ENCODE results near the gene DZIP1L. TPM values are rescaled to one million over a fixed set of nuclear protein-coding genes. Genes with fewer than 3 reads are reported as not detected.

DZIP1L gene
- total RNA-seq, 2 donors from 2014 or later: 32.0 to 32.5 TPM

DNA sequence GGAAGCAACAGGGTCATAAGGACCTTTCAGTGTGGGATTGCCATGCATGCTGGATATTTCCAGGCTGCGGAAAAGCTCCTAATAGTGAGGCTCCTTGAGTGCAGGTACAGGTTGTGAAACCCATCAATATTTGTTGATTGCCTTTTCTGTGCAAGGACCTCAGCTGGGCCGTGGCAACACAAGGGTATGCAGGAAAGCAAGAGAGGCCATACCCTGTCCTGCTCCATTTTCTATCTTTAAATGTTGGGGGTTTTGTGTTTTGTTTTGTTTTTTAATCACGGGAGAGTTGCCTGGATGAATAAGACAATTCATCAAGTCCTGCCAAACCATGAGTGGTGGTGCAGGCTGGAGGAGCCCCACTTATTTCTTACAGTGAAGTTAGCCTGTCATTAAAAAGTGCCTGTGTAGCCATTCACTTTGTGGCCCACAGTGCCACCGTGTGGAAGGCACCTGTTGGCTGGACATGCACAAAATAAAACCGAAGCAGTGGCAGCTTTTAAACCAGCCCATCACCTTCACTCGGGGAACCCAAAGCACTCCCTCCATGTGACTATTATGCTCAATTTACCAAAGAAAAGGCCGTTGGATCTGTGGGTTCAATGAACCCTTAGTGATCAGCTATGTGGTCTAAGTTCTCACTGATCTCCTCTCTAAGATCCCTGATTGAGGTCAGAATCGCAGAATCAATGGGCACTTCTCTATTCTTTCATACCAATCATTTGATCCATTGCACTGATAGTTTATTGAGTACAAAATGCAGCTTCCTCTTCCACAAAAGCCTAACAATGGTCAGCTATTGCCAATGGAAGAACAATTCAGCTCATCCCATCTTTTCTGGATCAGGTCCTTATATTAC is 63.2 kb downstream of the DZIP1L start:
- Mint-ChIP-seq H3K9me3 (no peaks in the 10 kb centered on the region), H3K27ac (no peak overlapping the region), H3K27me3 (ENCODE audit: insufficient read depth) (no peaks in the 10 kb centered on the region), H3K36me3 (ENCODE audit: low read depth) (peaks cover 2% of the 10 kb centered on the region), H3K4me1 (peaks cover 18% of the 10 kb centered on the region), H3K4me3 (no peak overlapping the region)
- H3K9me3 ChIP-seq (ENCODE audit: control insufficient read depth, low read length): no peaks in the 10 kb centered on the region
- no peak overlapping the region for H3K4me3 ChIP-seq (ENCODE audit: low read length)
- WGBS, 2 experiments (ENCODE audit: insufficient coverage in 1 of 2, insufficient read length in 1 of 2): 50 to 61% methylated on average over 4 to 8 of the region's 8 CpGs
- H3K27me3 ChIP-seq (ENCODE audit: control insufficient read depth, insufficient read depth, low read length, poor library complexity, severe bottlenecking): no peaks in the 10 kb centered on the region
- H3K36me3 ChIP-seq (ENCODE audit: control insufficient read depth, insufficient read depth, low read length): peaks cover 42% of the 10 kb centered on the region
- H3K27ac ChIP-seq (ENCODE audit: low read depth, low read length): no peak overlapping the region
- DNase-seq: peak; percentile 88
- H3K4me1 ChIP-seq (ENCODE audit: control insufficient read depth, insufficient read depth, low read length): peaks cover 12% of the 10 kb centered on the region
- TF ChIP-seq, protein P1, sequence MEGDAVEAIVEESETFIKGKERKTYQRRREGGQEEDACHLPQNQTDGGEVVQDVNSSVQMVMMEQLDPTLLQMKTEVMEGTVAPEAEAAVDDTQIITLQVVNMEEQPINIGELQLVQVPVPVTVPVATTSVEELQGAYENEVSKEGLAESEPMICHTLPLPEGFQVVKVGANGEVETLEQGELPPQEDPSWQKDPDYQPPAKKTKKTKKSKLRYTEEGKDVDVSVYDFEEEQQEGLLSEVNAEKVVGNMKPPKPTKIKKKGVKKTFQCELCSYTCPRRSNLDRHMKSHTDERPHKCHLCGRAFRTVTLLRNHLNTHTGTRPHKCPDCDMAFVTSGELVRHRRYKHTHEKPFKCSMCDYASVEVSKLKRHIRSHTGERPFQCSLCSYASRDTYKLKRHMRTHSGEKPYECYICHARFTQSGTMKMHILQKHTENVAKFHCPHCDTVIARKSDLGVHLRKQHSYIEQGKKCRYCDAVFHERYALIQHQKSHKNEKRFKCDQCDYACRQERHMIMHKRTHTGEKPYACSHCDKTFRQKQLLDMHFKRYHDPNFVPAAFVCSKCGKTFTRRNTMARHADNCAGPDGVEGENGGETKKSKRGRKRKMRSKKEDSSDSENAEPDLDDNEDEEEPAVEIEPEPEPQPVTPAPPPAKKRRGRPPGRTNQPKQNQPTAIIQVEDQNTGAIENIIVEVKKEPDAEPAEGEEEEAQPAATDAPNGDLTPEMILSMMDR (conservative IDR thresholded peaks at IDR 0.05): peak; percentile 88
- no peak overlapping the region for H3K9ac ChIP-seq (ENCODE audit: extremely low read depth, low read length, poor library complexity, severe bottlenecking)

DNA sequence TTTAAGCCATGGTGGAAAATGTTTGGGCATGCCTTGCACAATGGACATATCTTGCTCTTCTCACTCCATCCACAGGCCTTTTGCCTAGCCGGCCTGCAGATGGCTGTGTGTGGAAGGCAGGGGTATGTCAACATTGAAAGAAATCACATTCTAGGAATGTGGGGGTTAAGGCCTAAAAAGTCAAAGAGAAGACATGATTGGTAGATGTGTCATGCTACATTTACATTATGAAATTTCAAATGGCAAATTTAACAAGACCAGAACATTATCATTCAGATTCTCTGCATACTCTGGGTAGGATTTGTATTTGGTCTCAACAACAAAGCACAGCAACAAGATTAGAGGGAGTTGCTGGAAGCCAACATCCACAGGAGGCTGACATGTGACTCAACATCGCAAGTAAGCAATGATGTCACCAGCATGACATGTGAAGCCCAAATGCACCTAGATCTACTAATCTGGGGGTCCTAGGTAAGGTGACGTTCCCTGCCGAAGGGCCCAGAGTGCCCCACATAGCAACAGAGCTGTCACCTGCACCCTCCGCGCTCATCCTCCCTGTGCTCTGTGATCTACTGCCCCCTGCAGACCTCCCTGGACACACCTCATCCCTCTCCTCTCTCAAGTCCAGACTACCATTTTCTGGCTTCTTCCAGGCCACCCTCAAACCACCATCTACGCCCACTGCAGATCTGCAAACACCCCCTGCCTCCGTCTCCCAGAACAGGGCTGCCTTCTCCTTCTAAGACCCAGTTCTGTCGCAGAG is 66.1 kb downstream of the DZIP1L start:
- H3K27ac ChIP-seq (ENCODE audit: low read depth, low read length): no peak overlapping the region
- H3K9me3 ChIP-seq (ENCODE audit: control insufficient read depth, low read length): no peaks in the 10 kb centered on the region
- WGBS, 2 experiments (ENCODE audit: insufficient coverage in 1 of 2, insufficient read length in 1 of 2): 85 to 94% methylated on average over 7 to 9 of the region's 9 CpGs
- Mint-ChIP-seq H3K9me3 (no peaks in the 10 kb centered on the region), H3K4me3 (no peak overlapping the region), H3K4me1 (peaks cover 30% of the 10 kb centered on the region), H3K36me3 (ENCODE audit: low read depth) (peaks cover 2% of the 10 kb centered on the region), H3K27me3 (ENCODE audit: insufficient read depth) (peaks cover 9% of the 10 kb centered on the region), H3K27ac (peak overlapping the region; percentile 50)
- peaks cover 41% of the 10 kb centered on the region for H3K36me3 ChIP-seq (ENCODE audit: control insufficient read depth, insufficient read depth, low read length)
- DNase-seq: peak; percentile 79
- no peak overlapping the region for H3K4me3 ChIP-seq (ENCODE audit: low read length)
- H3K27me3 ChIP-seq (ENCODE audit: control insufficient read depth, insufficient read depth, low read length, poor library complexity, severe bottlenecking): no peaks in the 10 kb centered on the region
- H3K9ac ChIP-seq (ENCODE audit: extremely low read depth, low read length, poor library complexity, severe bottlenecking): no peak overlapping the region
- TF ChIP-seq, protein P1 (conservative IDR thresholded peaks at IDR 0.05): peak; percentile 74
- peaks cover 18% of the 10 kb centered on the region for H3K4me1 ChIP-seq (ENCODE audit: control insufficient read depth, insufficient read depth, low read length)

DNA sequence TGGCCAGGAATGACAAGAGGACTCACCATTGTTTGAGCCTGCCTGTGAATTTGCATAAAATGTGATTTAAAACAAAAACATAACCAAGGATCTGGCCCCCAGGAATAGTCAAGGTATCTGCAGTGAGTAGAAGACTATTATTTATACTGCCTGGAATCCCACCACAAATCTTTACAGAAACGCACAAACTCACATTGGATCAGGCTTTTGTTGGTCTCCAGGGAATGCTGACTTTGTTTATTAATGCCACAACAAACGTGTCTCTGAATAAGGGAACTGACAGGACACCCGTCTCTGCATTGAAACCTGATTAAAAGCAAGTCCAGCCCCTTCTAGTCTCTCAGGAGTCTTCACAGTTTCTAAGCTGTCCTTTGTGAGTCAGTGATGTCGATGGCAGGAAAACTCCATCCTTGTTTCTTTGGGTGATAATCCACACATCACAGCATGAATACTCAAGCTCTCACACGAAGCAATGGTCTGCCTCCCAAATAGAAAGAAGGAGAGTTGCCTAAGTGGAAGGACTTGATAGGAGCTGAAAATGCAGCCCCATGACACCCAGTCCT is 67.7 kb downstream of the DZIP1L start:
- H3K4me1 ChIP-seq (ENCODE audit: control insufficient read depth, insufficient read depth, low read length): peaks cover 18% of the 10 kb centered on the region
- H3K27me3 Mint-ChIP-seq (ENCODE audit: insufficient read depth): peaks cover 11% of the 10 kb centered on the region
- DNase-seq: peak; percentile 69
- H3K27ac ChIP-seq (ENCODE audit: low read depth, low read length): no peak overlapping the region
- H3K9me3 Mint-ChIP-seq: no peaks in the 10 kb centered on the region
- H3K36me3 ChIP-seq (ENCODE audit: control insufficient read depth, insufficient read depth, low read length): peaks cover 33% of the 10 kb centered on the region
- no peak overlapping the region for H3K9ac ChIP-seq (ENCODE audit: extremely low read depth, low read length, poor library complexity, severe bottlenecking)
- TF ChIP-seq, protein P1 (conservative IDR thresholded peaks at IDR 0.05): no peak
- no peak overlapping the region for H3K4me3 ChIP-seq (ENCODE audit: low read length)
- no peaks in the 10 kb centered on the region for H3K27me3 ChIP-seq (ENCODE audit: control insufficient read depth, insufficient read depth, low read length, poor library complexity, severe bottlenecking)
- no peak overlapping the region for H3K27ac Mint-ChIP-seq
- 27 to 28% methylated on average over 4 to 5 of the region's 5 CpGs for WGBS, 2 experiments (ENCODE audit: insufficient coverage in 1 of 2, insufficient read length in 1 of 2)
- no peak overlapping the region for H3K4me3 Mint-ChIP-seq
- H3K4me1 Mint-ChIP-seq: peaks cover 33% of the 10 kb centered on the region
- no peaks in the 10 kb centered on the region for H3K9me3 ChIP-seq (ENCODE audit: control insufficient read depth, low read length)
- peaks cover 2% of the 10 kb centered on the region for H3K36me3 Mint-ChIP-seq (ENCODE audit: low read depth)
